Pancreas (tissue), 10 donors: Measurements from ENCODE around the gene ZNF23. TPM values are rescaled to one million over a fixed set of nuclear protein-coding genes. Genes with fewer than 3 reads are reported as not detected.

Experiments
- ATAC-seq, 4 donors: fragments of 200-7000 bp; cut with Tn5 transposase; one replicate each; pipeline versions ENCODE4 v1.8.0 to v1.9.1; 2020; ENCODE audit warnings: mild to moderate bottlenecking in 4 of 4, moderate library complexity in 4 of 4
- DNase-seq, 6 donors: peaks; one replicate each; pipeline ENCODE4 v3.0.0-alpha.2; 2020
- FAIRE-seq: peaks from 2 replicates; lab custom pipeline; 2012; peaks lifted over from hg19 to GRCh38; lab: Jason Lieb, UNC
- H3K27ac ChIP-seq, 4 donors: fragments of 200-600 bp; sonication (generic); 1 replicate in 3 of 4; 2 replicates in 1 of 4; pipeline versions ENCODE4 v1.5.0 to v1.8.0; 2020
- H3K27me3 ChIP-seq, 4 donors: fragments of 200-600 bp; one replicate each; pipeline ENCODE4 v1.8.0; 2021
- H3K36me3 ChIP-seq, 3 donors: fragments of 200-600 bp; sonication (generic) in 1 of 3; one replicate each; pipeline versions ENCODE4 v1.5.0 to v1.8.0; 2020 to 2021
- H3K4me1 ChIP-seq, 3 donors: fragments of 200-600 bp; one replicate each; pipeline ENCODE4 v1.8.0; 2021
- H3K4me3 ChIP-seq, 4 donors: fragments of 200-600 bp; sonication (generic) in 2 of 4; one replicate each; pipeline versions ENCODE4 v1.5.0 to v1.8.0; 2020 to 2021
- H3K9me3 ChIP-seq, 4 donors: fragments of 200-600 bp; one replicate each; pipeline ENCODE4 v1.8.0; 2021
- CTCF ChIP-seq, 4 donors: fragments of 200-600 bp; sonication (generic) in 3 of 4; IDR thresholded peaks; one replicate each; pipeline versions ENCODE4 v1.5.0 to v1.8.0; 2021; ENCODE audit warnings: antibody characterized with exemption in 4 of 4
- WGBS, 2 donors: extraction: QIAGEN DNeasy Blood & Tissue Kit; methylation state at CpG; one replicate each; pipeline ENCODE4 v1.1.7; 2013; 5-methylcytosine and 5-hydroxymethylcytosine counted together
- intact Hi-C, 3 donors: fragments of 100-400 bp; cut with DNase I; formaldehyde crosslinking; loops; one replicate each; pipeline versions ENCODE4 v1.11.1 to v1.14.2; 2022
- polyA plus RNA-seq, 2 donors: library from polyadenylated mRNA; stranded (reverse); fragments of 200-250 nt; gene quantifications; one replicate each; pipeline ENCODE4 v1.2.3, GENCODE V29; 2013
- total RNA-seq, 6 donors: library from RNA; stranded (reverse); fragmentation: NEBNext Ultra II Directional in 4 of 6; extraction: Animal tissue kit (Norgen Biotek cat#: 25700) in 4 of 6; gene quantifications; one replicate each; pipeline versions ENCODE4 v1.2.1 to v1.2.4, GENCODE V29; 2021 to 2023
- donor health status: healthy with polysubstance abuse.
- donor health status: DM: no; HTN: no; CAD: no; lungs with moderate emphysema.
- donor health status: DM: no; HTN: no; CAD: no.
- donor health status: control.
- donor health status: control.
- donor health status: Bipolar disorder and iron deficiency.
- donor health status: DM: yes; HTN: yes; CAD: no.
- donor health status: DM: no; HTN: no; CAD: no.
- donor health status: DM: no; HTN: no; CAD: no.
- donor health status: DM: yes; HTN: yes; CAD: no.

Gene ZNF23
- total and polyA plus RNA-seq, 8 donors: 2.6 to 14.5 (median 4.2) TPM

GRCh38 chr16:71431176-71431575 is 30.9 kb downstream of the ZNF23 start:
- ATAC-seq (no peak), FAIRE-seq (no peak), DNase-seq (no peak)
- WGBS, 2 donors: 68 to 82% methylated on average over 14 of the region's 14 CpGs
- no peak overlapping the region for H3K27ac ChIP-seq
- no peaks in the 10 kb centered on the region for H3K9me3 ChIP-seq
- no peaks in the 10 kb centered on the region for H3K36me3 ChIP-seq
- H3K27me3 ChIP-seq: no peaks in the 10 kb centered on the region
- no peak overlapping the region for H3K4me3 ChIP-seq
- H3K4me1 ChIP-seq: no peaks in the 10 kb centered on the region
- no peak for TF ChIP-seq CTCF (IDR thresholded peaks at IDR 0.05)
- intact Hi-C loops: no loop called here

GRCh38 chr16:71430744-71431143 is 31.3 kb downstream of the ZNF23 start:
- Histone ChIP-seq H3K9me3 (no peaks in the 10 kb centered on the region), H3K36me3 (no peaks in the 10 kb centered on the region), H3K27me3 (no peaks in the 10 kb centered on the region), H3K27ac (no peak overlapping the region), H3K4me3 (no peak overlapping the region), H3K4me1 (no peaks in the 10 kb centered on the region)
- no peak for ATAC-seq
- no peak for DNase-seq
- 50 to 59% methylated on average over 6 of the region's 6 CpGs for WGBS, 2 donors
- intact Hi-C loops: no loop called here
- no peak for TF ChIP-seq CTCF (IDR thresholded peaks at IDR 0.05)
- FAIRE-seq: no peak

- no peak for FAIRE-seq
These were observed 32.5 kb downstream of the ZNF23 start for GRCh38 chr16:71429581-71429980.

GRCh38 chr16:71428883-71429282 is 33.2 kb downstream of the ZNF23 start:
- Histone ChIP-seq H3K36me3 (no peaks in the 10 kb centered on the region), H3K4me1 (no peaks in the 10 kb centered on the region), H3K27ac (no peak overlapping the region), H3K9me3 (no peaks in the 10 kb centered on the region), H3K27me3 (no peaks in the 10 kb centered on the region), H3K4me3 (no peak overlapping the region)
- no peak for DNase-seq
- intact Hi-C loops: no loop called here
- WGBS, 2 donors: 71 to 83% methylated on average over 2 of the region's 2 CpGs
- TF ChIP-seq CTCF (IDR thresholded peaks at IDR 0.05): no peak
- no peak for FAIRE-seq
- ATAC-seq: no peak

More at GRCh38 chr16:71429581-71429980, 32.5 kb downstream of the ZNF23 start:
- no peaks in the 10 kb centered on the region for H3K4me1 ChIP-seq
- H3K27me3 ChIP-seq: no peaks in the 10 kb centered on the region
- H3K4me3 ChIP-seq: no peak overlapping the region
- DNase-seq (no peak), ATAC-seq (no peak)
- TF ChIP-seq CTCF (IDR thresholded peaks at IDR 0.05): no peak
- intact Hi-C loops: no loop called here
- no peak overlapping the region for H3K27ac ChIP-seq
- no peaks in the 10 kb centered on the region for H3K36me3 ChIP-seq
- no peaks in the 10 kb centered on the region for H3K9me3 ChIP-seq
- WGBS, 2 donors: 71 to 72% methylated on average over 3 of the region's 3 CpGs

GRCh38 chr16:71428385-71428784 is 33.7 kb downstream of the ZNF23 start:
- Histone ChIP-seq H3K36me3 (no peaks in the 10 kb centered on the region), H3K4me3 (no peak overlapping the region), H3K9me3 (no peaks in the 10 kb centered on the region), H3K27me3 (no peaks in the 10 kb centered on the region), H3K27ac (no peak overlapping the region), H3K4me1 (no peaks in the 10 kb centered on the region)
- FAIRE-seq (no peak), DNase-seq (no peak), ATAC-seq (no peak)
- TF ChIP-seq CTCF (IDR thresholded peaks at IDR 0.05): no peak
- intact Hi-C loops: no loop called here
